Naive thymus-derived CD4-positive, alpha-beta T cell (primary cell): ENCODE results near the gene SMYD3. TPM values are rescaled to one million over a fixed set of nuclear protein-coding genes. Genes with fewer than 3 reads are reported as not detected.

Experiments used
- ATAC-seq: fragments of 150-1000 bp; cut with Tn5 transposase; 2 replicates; pipeline ENCODE4 v1.10.0; 2021; ENCODE audit warnings: mild to moderate bottlenecking, moderate library complexity
- CTCF ChIA-PET: fragments of 350-600 bp; sonication (Branson Sonifier 250); formaldehyde crosslinking; loops from one replicate; lab custom pipeline; 2021; ENCODE audit warnings: antibody characterized with exemption; lab: Charles Lee
- POLR2A ChIA-PET: fragments of 350-600 bp; sonication (Branson Sonifier 250); formaldehyde crosslinking; loops from one replicate; lab custom pipeline; 2021; ENCODE audit warnings: antibody characterized with exemption, inconsistent platforms; lab: Charles Lee
- DNase-seq, 9 donors: peaks; one replicate each; pipeline versions ENCODE4 v3.0.0 to v3.0.0-alpha.2; 2020 to 2022; ENCODE audit warnings: mixed read lengths in 1 of 9
- H3K27ac ChIP-seq: one replicate; pipeline ENCODE4 v1.7.0; 2013; ENCODE audit warnings: mild to moderate bottlenecking, low read depth, low read length, moderate library complexity
- H3K27me3 ChIP-seq, 2 donors: one replicate each; pipeline ENCODE4 v1.7.0; 2013; ENCODE audit warnings: low read length in 2 of 2, mild to moderate bottlenecking in 2 of 2, moderate library complexity in 2 of 2; ENCODE audit not compliant: control insufficient read depth in 2 of 2, insufficient read depth in 2 of 2
- H3K36me3 ChIP-seq, 3 experiments: 1 replicate in 2 of 3; 2 replicates in 1 of 3; pipeline ENCODE4 v1.7.0; 2013; ENCODE audit warnings: low read length in 3 of 3, mild to moderate bottlenecking in 3 of 3, moderate library complexity in 1 of 3; ENCODE audit not compliant: insufficient read depth in 3 of 3, control insufficient read depth in 2 of 3
- H3K4me1 ChIP-seq, 2 donors: one replicate each; pipeline ENCODE4 v1.7.0; 2013; ENCODE audit warnings: low read length in 2 of 2, mild to moderate bottlenecking in 2 of 2, moderate library complexity in 1 of 2; ENCODE audit not compliant: control insufficient read depth in 2 of 2, insufficient read depth in 2 of 2
- H3K4me3 ChIP-seq: 2 replicates; pipeline ENCODE4 v1.7.0; 2013; ENCODE audit warnings: mild to moderate bottlenecking, low read length
- H3K9me3 ChIP-seq, 3 experiments: 1 replicate in 2 of 3; 2 replicates in 1 of 3; pipeline ENCODE4 v1.7.0; 2013; ENCODE audit warnings: low read length in 3 of 3; ENCODE audit not compliant: control insufficient read depth in 2 of 3
- H3K27ac Mint-ChIP-seq, 9 donors: one replicate each; pipeline ENCODE4 v1.8.0; 2020 to 2022; ENCODE audit warnings: mixed read lengths in 9 of 9, mild to moderate bottlenecking in 8 of 9, moderate library complexity in 5 of 9, inconsistent platforms in 2 of 9
- H3K27me3 Mint-ChIP-seq, 5 donors: one replicate each; pipeline ENCODE4 v1.8.0; 2021 to 2022; ENCODE audit warnings: mixed read lengths in 5 of 5, mild to moderate bottlenecking in 1 of 5
- H3K36me3 Mint-ChIP-seq, 5 donors: one replicate each; pipeline ENCODE4 v1.8.0; 2020 to 2022; ENCODE audit warnings: mixed read lengths in 5 of 5, mild to moderate bottlenecking in 3 of 5, inconsistent platforms in 1 of 5
- H3K4me1 Mint-ChIP-seq, 7 donors: one replicate each; pipeline ENCODE4 v1.8.0; 2020 to 2022; ENCODE audit warnings: mixed read lengths in 7 of 7, mild to moderate bottlenecking in 3 of 7, inconsistent platforms in 1 of 7
- H3K4me3 Mint-ChIP-seq, 10 donors: one replicate each; pipeline ENCODE4 v1.8.0; 2020 to 2022; ENCODE audit warnings: mild to moderate bottlenecking in 10 of 10, mixed read lengths in 10 of 10, moderate library complexity in 6 of 10, inconsistent platforms in 2 of 10
- H3K9me3 Mint-ChIP-seq, 11 donors: one replicate each; pipeline ENCODE4 v1.8.0; 2020 to 2022; ENCODE audit warnings: mixed read lengths in 11 of 11, mild to moderate bottlenecking in 4 of 11, inconsistent platforms in 1 of 11, moderate library complexity in 1 of 11
- intact Hi-C, 2 donors: fragments of 100-400 bp; cut with micrococcal nuclease; formaldehyde crosslinking; loops; one replicate each; pipeline ENCODE4 v1.15.1; 2023
- polyA plus RNA-seq, 2 donors: library from polyadenylated mRNA; unstranded; fragments of 300-500 nt; fragmentation: Illumina TruSeq; gene quantifications; one replicate each; pipeline ENCODE4 v1.2.3, GENCODE V29; 2021
- total RNA-seq, 6 experiments: library from RNA in 5 of 6; stranded (reverse) in 5 of 6; gene quantifications; 1 replicate in 5 of 6; 2 replicates in 1 of 6; pipeline ENCODE4 v1.2.3 and lab custom pipeline; 2021 to 2026

SMYD3 gene
- total and polyA plus RNA-seq, 7 experiments from 2014 or later: 19.5 to 28.6 (median 24.4) TPM

GRCh38 chr1:245800901-245801605 is 706.0 kb downstream of the SMYD3 start:
- DNase-seq: no peak
- intact Hi-C loops: no loop called here
- Histone ChIP-seq H3K36me3 (no peaks in the 10 kb centered on the region), H3K9me3 (no peaks in the 10 kb centered on the region), H3K4me3 (no peak overlapping the region), H3K27me3 (no peaks in the 10 kb centered on the region), H3K27ac (no peak overlapping the region), H3K4me1 (no peaks in the 10 kb centered on the region)
- peaks cover 0 to 8% (median 0%) of the 10 kb centered on the region in 7 donors for H3K4me1 Mint-ChIP-seq
- H3K27ac Mint-ChIP-seq: no peak overlapping the region
- H3K4me3 Mint-ChIP-seq: no peak overlapping the region
- no peaks in the 10 kb centered on the region for H3K27me3 Mint-ChIP-seq
- peaks cover 0 to 40% (median 17%) of the 10 kb centered on the region in 5 donors for H3K36me3 Mint-ChIP-seq
- ATAC-seq: no peak
- H3K9me3 Mint-ChIP-seq: peaks cover 0 to 4% (median 0%) of the 10 kb centered on the region in 11 donors
- CTCF ChIA-PET: no interaction called here
- POLR2A ChIA-PET: no interaction called here

GRCh38 chr1:245798349-245798711 is 708.7 kb downstream of the SMYD3 start:
- intact Hi-C loops: no loop called here
- no peaks in the 10 kb centered on the region for H3K36me3 ChIP-seq
- Mint-ChIP-seq H3K4me1 (peaks cover 0 to 8% (median 0%) of the 10 kb centered on the region in 7 donors), H3K27me3 (no peaks in the 10 kb centered on the region), H3K4me3 (no peak overlapping the region), H3K9me3 (peaks cover 0 to 4% (median 0%) of the 10 kb centered on the region in 11 donors), H3K36me3 (peaks cover 0 to 38% (median 14%) of the 10 kb centered on the region in 5 donors), H3K27ac (no peak overlapping the region)
- H3K27ac ChIP-seq: no peak overlapping the region
- ChIA-PET CTCF (no interaction called here), POLR2A (no interaction called here)
- no peak overlapping the region for H3K4me3 ChIP-seq
- no peaks in the 10 kb centered on the region for H3K4me1 ChIP-seq
- no peak for DNase-seq
- no peak for ATAC-seq
- H3K27me3 ChIP-seq: no peaks in the 10 kb centered on the region
- H3K9me3 ChIP-seq: no peaks in the 10 kb centered on the region

GRCh38 chr1:245797592-245798348 is 709.3 kb downstream of the SMYD3 start:
- no peaks in the 10 kb centered on the region for H3K27me3 Mint-ChIP-seq
- CTCF ChIA-PET: no interaction called here

GRCh38 chr1:245791410-245792312 is 715.4 kb downstream of the SMYD3 start:
- H3K27ac ChIP-seq: no peak overlapping the region
- H3K4me3 ChIP-seq: no peak overlapping the region
- POLR2A ChIA-PET: no interaction called here
- Mint-ChIP-seq H3K27me3 (no peaks in the 10 kb centered on the region), H3K4me3 (no peak overlapping the region), H3K36me3 (peaks cover 0 to 12% (median 7%) of the 10 kb centered on the region in 5 donors), H3K9me3 (peaks cover 0 to 2% (median 0%) of the 10 kb centered on the region in 11 donors), H3K4me1 (peaks cover 0 to 3% (median 0%) of the 10 kb centered on the region in 7 donors), H3K27ac (no peak overlapping the region)
- H3K36me3 ChIP-seq: no peaks in the 10 kb centered on the region
- CTCF ChIA-PET: no interaction called here
- H3K4me1 ChIP-seq: no peaks in the 10 kb centered on the region
- no peak for DNase-seq
- no peak for ATAC-seq
- H3K27me3 ChIP-seq: no peaks in the 10 kb centered on the region
- intact Hi-C loops: no loop called here
- no peaks in the 10 kb centered on the region for H3K9me3 ChIP-seq

More at GRCh38 chr1:245797592-245798348, 709.3 kb downstream of the SMYD3 start:
- no peak overlapping the region for H3K27ac ChIP-seq
- H3K4me1 ChIP-seq: no peaks in the 10 kb centered on the region
- no peaks in the 10 kb centered on the region for H3K36me3 ChIP-seq
- no peak for DNase-seq
- no peak for ATAC-seq
- H3K4me1 Mint-ChIP-seq: peaks cover 0 to 8% (median 0%) of the 10 kb centered on the region in 7 donors
- no peaks in the 10 kb centered on the region for H3K27me3 ChIP-seq
- no peaks in the 10 kb centered on the region for H3K9me3 ChIP-seq
- POLR2A ChIA-PET: no interaction called here
- peaks cover 0 to 33% (median 8%) of the 10 kb centered on the region in 5 donors for H3K36me3 Mint-ChIP-seq
- H3K4me3 Mint-ChIP-seq: no peak overlapping the region
- H3K9me3 Mint-ChIP-seq: peaks cover 0 to 4% (median 0%) of the 10 kb centered on the region in 11 donors
- no peak overlapping the region for H3K27ac Mint-ChIP-seq
- intact Hi-C loops: no loop called here
- no peak overlapping the region for H3K4me3 ChIP-seq

GRCh38 chr1:245790441-245790840 is 716.6 kb downstream of the SMYD3 start:
- POLR2A ChIA-PET: no interaction called here
- H3K36me3 Mint-ChIP-seq: peaks cover 0 to 13% (median 12%) of the 10 kb centered on the region in 5 donors
- CTCF ChIA-PET: no interaction called here
- no peaks in the 10 kb centered on the region for H3K4me1 ChIP-seq
- peaks cover 0 to 3% (median 0%) of the 10 kb centered on the region in 7 donors for H3K4me1 Mint-ChIP-seq
- H3K27me3 ChIP-seq: no peaks in the 10 kb centered on the region
- H3K27ac ChIP-seq: no peak overlapping the region
- no peak for ATAC-seq
- no peak overlapping the region for H3K4me3 Mint-ChIP-seq
- H3K36me3 ChIP-seq: no peaks in the 10 kb centered on the region
- no peak for DNase-seq
- intact Hi-C loops: no loop called here
- H3K27me3 Mint-ChIP-seq: no peaks in the 10 kb centered on the region
- H3K9me3 Mint-ChIP-seq: peaks cover 0 to 2% (median 0%) of the 10 kb centered on the region in 11 donors
- no peak overlapping the region for H3K27ac Mint-ChIP-seq
- H3K4me3 ChIP-seq: no peak overlapping the region
- H3K9me3 ChIP-seq: no peaks in the 10 kb centered on the region

- H3K36me3 Mint-ChIP-seq: peaks cover 0 to 16% (median 12%) of the 10 kb centered on the region in 5 donors
- H3K9me3 Mint-ChIP-seq: peaks cover 0 to 2% (median 0%) of the 10 kb centered on the region in 11 donors
- intact Hi-C loops: no loop called here
- DNase-seq (no peak), ATAC-seq (no peak)
- Histone ChIP-seq H3K9me3 (no peaks in the 10 kb centered on the region), H3K4me3 (no peak overlapping the region), H3K4me1 (no peaks in the 10 kb centered on the region), H3K27ac (no peak overlapping the region), H3K36me3 (no peaks in the 10 kb centered on the region), H3K27me3 (no peaks in the 10 kb centered on the region)
- no peak overlapping the region for H3K27ac Mint-ChIP-seq
- peaks cover 0 to 3% (median 0%) of the 10 kb centered on the region in 7 donors for H3K4me1 Mint-ChIP-seq
- ChIA-PET CTCF (no interaction called here), POLR2A (no interaction called here)
- H3K4me3 Mint-ChIP-seq: no peak overlapping the region
- H3K27me3 Mint-ChIP-seq: no peaks in the 10 kb centered on the region
Measured at GRCh38 chr1:245788886-245789285, 718.2 kb downstream of the SMYD3 start.
